ENCODE measurements around the gene BCAS3.

DNA sequence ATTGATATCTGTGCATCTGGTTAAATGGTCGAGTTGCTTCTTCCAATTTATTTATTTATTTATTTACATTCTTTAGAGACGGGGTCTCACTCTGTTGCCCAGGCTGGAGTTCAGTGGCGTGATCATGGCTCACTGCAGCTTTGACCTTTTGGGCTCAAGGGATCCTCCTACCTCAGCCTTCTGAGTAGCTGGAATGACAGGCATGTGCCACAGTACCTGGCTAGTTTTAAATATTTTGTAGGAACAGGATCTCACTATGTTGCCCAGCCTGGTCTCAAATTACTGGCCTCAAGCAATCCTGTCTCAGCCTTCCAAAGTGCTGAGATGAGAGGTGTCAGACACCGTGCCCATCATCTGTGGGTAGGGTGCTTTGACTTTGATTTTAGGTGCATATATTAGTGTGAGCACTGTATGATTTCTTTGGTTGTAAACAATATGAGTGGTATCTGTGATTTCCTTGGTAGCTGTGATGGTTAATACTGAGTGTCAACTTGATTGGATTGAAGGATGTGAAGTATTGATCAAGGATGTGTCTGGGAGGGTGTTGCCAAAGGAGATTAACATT is 90.2 kb downstream of the BCAS3 start:
- TF ChIP-seq RXRA (IDR thresholded peaks at IDR 0.05): no peak
- TF ChIP-seq, protein P1, sequence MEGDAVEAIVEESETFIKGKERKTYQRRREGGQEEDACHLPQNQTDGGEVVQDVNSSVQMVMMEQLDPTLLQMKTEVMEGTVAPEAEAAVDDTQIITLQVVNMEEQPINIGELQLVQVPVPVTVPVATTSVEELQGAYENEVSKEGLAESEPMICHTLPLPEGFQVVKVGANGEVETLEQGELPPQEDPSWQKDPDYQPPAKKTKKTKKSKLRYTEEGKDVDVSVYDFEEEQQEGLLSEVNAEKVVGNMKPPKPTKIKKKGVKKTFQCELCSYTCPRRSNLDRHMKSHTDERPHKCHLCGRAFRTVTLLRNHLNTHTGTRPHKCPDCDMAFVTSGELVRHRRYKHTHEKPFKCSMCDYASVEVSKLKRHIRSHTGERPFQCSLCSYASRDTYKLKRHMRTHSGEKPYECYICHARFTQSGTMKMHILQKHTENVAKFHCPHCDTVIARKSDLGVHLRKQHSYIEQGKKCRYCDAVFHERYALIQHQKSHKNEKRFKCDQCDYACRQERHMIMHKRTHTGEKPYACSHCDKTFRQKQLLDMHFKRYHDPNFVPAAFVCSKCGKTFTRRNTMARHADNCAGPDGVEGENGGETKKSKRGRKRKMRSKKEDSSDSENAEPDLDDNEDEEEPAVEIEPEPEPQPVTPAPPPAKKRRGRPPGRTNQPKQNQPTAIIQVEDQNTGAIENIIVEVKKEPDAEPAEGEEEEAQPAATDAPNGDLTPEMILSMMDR (IDR thresholded peaks at IDR 0.05; ENCODE audit: low read depth, low read length, missing input control): no peak
- TF ChIP-seq, protein P2, sequence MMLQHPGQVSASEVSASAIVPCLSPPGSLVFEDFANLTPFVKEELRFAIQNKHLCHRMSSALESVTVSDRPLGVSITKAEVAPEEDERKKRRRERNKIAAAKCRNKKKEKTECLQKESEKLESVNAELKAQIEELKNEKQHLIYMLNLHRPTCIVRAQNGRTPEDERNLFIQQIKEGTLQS (IDR thresholded peaks at IDR 0.05): no peak
